GM23248 (cell line): ENCODE data around the gene XAGE2.

Experiments used
- EZH2 ChIP-seq: fragments of 200-600 bp; sonication (generic); IDR thresholded peaks from 2 replicates; pipeline ENCODE4 v1.6.1; 2018; ENCODE audit warnings: antibody characterized with exemption, mild to moderate bottlenecking; ENCODE audit not compliant: insufficient read depth, poor library complexity, severe bottlenecking
- EZH2phosphoT487 ChIP-seq: fragments of 200-600 bp; sonication (generic); IDR thresholded peaks from 2 replicates; pipeline ENCODE4 v1.6.1; 2018; ENCODE audit warnings: antibody characterized with exemption, moderate library complexity, mild to moderate bottlenecking, low read depth; ENCODE audit not compliant: insufficient read depth

- TF ChIP-seq EZH2phosphoT487 (no peak), EZH2 (no peak)
Measured at GRCh38 chrX:52378870-52379269, 10.0 kb downstream of the XAGE2 start.
